CD8-positive, alpha-beta T cell (primary cell): ENCODE results near the gene GOLGA8T. TPM values are rescaled to one million over a fixed set of nuclear protein-coding genes. Genes with fewer than 3 reads are reported as not detected.

Experiments
- total RNA-seq, 46 experiments: library from RNA in 2 of 46; stranded (reverse) in 2 of 46; gene quantifications; one replicate each; pipeline ENCODE4 v1.2.3 and lab custom pipeline; 2021 to 2026

Gene GOLGA8T
- total RNA-seq, 2 experiments from 2014 or later, result 0.19 TPM; not detected in 1

Other genes with a start within 250 kb of the GOLGA8T start
- gene GOLGA8J, start 52.1 kb upstream of the GOLGA8T start, total RNA-seq, result not detected